Pulmonary artery endothelial cell (primary cell): ENCODE data around the gene OFD1. TPM values are rescaled to one million over a fixed set of nuclear protein-coding genes. Genes with fewer than 3 reads are reported as not detected.
A peak's percentile ranks its signal among the peaks of the same experiment; 100 is the strongest.

Experiments used
- DNase-seq: peaks from one replicate; pipeline ENCODE4 v3.0.0-alpha.2; 2011; ENCODE audit warnings: low read depth, low spot score
- total RNA-seq: library from RNA; depleted of rRNA; stranded (reverse); fragments of >200 nt; gene quantifications from 2 replicates; pipeline ENCODE4 v1.2.3, GENCODE V29; 2014

Gene OFD1
- total RNA-seq, 1 donor from 2014 or later: 6.7 TPM

DNA sequence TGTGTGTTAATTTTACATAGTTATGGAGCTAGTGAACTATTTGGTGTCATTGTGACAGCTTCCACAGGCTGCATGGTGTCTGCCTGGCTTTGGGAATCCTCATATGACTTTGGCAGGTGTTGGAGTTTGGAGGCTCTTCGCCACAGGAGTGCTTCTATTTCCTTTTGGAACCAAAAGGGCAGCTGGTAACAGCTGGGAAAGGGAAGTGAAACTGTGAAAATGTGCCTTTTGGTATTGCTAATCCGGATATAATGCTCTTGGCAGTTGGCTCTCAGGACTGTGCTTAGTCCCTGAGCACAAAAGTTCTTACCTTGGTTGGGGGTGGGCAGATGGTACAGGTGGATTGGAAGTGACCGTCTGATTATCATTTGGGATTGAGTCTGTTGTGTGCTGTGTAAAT is 18.1 kb downstream of the OFD1 start:
- DNase-seq: no peak

DNA sequence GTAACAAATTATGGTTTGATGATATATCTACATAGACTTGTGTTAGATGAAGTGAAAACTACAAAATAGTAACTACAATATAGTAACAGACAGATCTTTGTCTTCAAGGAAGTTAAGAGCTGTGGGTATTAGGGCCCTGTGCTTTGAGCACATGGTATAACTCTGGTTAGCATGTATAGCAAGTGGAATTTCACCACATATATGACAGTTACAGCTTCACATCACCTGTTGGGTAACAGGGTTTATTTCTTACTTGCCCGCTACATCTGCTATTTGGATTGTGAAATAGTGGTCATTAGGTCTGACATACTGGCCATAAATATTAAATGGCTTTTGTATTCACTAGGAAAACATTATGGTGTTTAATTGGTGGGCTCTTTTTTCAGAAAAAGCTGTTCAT is 20.2 kb downstream of the OFD1 start:
- DNase-seq: no peak

DNA sequence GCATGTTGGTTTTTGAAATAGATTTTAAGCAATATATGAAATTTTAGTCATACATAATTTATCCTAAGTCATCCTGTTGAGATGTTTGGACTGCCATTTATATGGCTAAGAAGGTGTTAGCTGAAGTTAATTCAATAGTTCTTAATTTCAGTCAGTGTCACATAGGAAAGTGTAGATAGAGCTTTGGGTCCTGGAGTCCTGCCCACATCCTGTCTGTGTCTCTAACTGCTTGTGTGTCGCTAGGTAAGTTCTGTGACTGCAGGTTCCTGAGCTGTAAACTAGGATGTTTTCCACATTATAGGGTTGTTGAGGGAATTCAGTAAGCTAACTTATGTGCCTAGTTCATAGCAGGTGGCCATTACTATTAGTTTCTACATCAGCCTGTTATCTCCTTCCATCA is 20.7 kb downstream of the OFD1 start:
- DNase-seq: no peak

DNA sequence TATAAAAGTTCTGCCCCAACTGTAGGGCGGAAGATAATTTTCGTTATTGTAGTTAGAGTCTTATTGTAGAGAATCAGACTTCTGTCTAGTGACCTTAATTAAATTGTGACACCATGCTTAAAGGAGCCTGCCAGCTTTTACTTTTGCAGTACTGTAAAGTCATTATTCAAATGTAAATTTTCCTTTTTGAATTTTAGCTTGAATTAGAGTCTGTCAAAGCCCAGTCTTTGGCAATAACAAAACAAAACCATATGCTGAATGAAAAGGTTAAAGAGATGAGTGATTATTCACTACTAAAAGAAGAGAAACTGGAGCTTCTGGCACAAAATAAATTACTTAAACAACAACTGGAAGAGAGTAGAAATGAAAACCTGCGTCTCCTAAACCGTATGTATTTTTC is 21.8 kb downstream of the OFD1 start:
- no peak for DNase-seq

DNA sequence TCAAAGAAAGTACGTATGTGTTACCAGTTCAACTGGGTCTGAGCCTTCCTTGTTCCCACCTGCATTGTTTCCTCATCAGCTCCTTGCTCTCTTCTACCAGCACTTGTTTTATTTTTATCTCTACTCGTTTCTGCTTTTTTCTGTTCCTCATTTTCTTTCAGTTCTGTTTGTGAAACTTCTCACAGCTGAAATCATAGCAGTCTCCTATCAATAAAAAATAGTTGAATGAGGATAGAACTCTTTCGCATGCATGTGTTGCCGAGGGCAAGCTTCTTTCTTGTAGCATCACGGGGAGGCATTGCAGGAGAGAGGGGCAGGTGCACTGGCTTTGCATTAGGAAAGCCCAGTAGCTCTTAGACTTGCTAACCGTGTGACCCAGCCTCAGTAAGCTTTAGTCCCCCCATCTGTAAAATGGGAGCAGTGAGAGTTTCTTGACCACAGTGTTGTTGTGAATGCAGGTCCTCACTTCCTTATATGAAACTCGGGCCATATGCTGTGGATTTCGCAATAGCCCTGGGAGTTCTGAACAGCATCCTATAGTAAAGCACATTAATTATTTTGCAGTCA is 24.7 kb downstream of the OFD1 start:
- DNase-seq: no peak

DNA sequence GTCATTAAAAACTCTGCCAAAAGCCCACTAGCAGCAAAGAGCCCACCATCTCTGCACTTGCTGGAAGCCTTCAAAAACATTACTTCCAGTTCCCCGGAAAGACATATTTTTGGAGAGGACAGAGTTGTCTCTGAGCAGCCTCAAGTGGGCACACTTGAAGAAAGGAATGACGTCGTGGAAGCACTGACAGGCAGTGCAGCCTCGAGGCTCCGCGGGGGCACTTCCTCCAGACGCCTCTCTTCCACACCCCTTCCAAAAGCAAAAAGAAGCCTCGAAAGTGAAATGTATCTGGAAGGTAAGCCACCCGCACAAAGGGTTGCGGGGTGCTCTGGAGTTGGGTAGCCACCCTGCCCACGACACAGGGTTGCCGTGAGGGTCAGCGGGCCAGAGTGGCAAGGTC is 25.9 kb downstream of the OFD1 start:
- no peak for DNase-seq

DNA sequence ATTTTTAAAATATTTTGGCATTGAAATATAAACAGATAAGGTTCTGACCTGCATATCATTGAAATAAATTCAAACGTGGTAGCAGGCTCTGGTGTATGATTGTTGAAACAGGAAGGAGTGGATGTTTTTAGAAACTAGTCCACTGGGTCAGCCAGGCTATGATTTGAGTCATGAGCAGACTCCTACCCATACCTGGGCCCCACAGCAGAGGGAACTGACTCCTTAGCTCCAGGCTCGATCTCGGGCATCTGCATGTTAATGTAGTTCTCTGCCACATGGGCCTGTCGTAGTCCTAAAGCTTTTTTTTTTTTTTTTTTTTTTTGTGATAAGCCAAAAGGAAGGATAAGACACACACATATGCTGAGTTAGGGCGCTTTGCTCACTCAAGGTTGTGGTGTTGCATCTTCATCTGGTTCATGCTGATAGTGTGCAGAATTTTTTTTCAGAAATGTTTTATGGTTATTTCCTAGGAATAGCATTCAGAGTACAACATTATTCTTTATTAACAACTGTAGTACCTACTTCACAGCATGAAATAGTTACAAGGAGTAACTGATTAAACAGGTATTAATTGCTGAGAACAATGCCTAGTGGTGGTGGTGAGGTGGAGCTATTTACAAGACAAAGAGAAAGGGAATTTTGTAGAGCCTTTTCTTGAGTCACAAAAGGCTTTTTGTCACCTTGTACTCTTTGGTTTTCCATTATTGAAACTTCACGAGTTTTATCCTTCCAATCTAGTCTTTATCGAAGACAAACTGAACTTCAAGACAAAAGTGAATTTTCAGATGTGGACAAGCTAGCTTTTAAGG is 27.3 kb downstream of the OFD1 start:
- no peak for DNase-seq

DNA sequence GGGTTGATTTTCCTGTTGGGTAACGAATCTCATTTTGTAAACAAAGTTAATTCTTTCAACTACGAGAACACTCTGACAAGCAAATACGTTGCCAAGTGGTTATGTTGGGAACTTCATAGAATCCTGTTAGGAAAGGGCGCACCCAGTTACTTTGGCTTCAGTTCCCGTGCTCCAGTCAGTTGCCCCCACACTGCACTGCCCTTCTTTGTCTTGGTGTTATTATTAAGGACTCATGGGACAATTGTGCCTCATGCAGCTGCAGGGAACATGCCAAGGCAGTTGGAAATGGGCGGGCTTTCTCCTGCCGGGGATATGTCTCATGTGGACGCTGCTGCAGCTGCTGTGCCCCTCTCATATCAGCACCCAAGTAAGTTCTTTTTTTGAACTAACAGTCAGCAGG is 28.9 kb downstream of the OFD1 start:
- no peak for DNase-seq

DNA sequence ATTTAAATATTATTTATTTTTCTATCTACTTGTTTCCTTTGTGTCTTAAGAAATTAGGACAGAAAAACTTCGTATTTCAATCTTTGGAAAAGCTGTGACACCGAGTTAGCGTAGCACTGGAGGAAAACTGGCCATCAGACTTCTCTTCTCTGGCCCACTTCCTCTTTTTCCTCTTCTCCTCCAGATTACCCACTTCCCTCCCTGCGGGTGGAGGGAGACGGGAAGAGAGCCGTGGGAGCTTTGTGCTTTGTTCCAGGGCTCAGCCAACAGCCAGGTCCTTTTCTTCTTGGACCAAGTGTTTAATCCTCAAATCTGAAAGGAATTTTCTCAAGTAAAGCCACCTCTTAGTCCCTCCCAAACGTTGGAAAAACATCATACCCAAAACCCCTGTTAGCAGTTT is 29.7 kb downstream of the OFD1 start:
- DNase-seq: no peak

DNA sequence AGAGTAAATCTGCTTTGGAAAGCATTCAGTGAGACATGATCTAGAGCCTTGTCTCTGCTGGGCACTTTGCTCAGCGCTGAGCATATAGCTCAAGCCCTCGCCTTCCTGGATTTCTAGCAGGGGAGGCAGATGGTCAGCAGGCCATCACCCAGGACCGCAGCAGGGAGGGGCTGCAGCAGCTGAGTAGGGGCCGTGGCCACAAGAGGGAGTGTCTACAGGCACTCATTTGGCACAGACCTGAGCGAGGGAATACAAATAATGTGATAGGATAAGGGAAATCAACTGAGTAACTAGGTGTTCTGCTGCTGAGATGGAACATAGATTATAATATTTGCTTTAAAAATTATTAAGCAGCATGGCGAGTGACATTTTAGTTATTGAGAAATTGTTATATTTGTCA is 30.2 kb downstream of the OFD1 start:
- DNase-seq: no peak

DNA sequence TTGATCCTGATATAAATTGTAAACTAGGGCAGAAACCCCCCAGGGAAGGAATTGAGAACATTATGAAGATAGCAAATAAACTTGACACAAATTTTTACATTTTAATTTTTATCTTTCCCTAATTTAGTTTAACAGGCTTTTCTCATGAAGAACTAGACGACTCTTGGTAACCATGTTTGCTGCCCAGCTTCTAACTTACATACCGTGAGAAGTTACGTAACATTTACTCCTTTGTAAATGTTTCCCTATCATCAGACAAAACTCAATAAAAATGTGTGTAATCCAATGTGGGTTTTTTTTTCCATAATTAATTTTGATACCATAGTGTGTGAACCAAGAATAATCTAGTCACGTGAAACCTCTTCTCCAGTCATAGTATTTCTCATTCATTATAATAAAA is 34.4 kb downstream of the OFD1 start:
- no peak for DNase-seq

DNA sequence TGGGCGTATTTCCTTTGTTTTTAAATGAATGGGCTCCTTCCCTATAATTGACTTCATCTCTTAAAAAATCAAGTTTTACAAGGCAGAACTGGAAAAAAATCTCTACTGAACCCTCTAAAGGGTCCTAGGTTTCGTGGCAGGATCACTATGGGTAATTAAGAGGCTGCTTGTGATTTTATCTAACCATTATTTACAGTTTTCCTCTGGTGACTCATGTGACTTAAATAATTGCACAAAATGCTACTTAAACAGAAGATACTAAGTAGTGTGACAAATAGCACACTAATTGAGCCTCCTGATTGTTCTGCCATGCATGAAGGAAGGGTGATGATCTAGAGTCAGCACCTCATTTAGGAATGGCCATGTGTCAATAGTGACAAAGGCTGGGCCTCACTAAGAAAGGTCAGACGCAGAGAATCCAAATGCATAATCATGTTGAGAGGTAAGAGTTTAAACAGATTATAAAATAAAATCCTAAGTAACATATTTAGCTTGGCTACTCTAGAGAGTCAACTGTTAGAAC is 35.5 kb downstream of the OFD1 start:
- no peak for DNase-seq

DNA sequence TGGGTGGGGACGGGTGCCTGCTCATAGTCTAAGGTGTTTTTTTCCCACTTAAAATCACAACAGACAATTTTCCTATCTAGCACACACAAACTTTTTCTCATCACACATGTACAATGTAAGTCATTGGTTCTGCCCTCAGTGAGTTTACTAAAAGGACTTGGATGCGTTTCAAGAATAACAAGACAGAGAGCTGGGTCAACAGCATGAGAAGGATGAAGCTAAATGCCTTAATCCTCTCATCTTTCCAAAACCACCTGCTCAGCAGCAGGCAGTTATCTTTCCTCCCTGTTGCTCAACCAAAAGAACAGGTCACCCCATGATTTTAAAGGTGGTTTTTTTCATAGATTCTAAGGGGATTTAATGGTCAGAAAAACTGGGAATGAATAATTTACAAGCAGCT is 40.1 kb downstream of the OFD1 start:
- no peak for DNase-seq

DNA sequence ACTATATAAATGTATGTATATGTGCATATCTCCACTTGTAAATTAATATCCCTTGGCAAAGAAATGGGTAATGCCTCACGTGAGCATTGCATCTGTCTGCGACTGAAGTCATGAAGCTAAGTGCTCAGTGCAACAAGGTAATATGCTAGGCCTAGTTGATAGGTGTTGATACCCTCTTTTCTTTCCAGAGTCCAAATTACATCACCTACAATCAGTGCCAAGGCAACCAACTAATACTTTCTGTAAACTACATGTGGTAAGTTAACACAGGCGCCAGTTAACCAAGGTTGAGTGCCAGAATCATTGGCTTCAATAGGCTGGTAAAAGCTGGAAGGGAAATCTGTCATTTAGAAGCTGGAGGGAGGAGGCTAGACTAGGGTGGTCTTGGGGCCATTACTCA is 41.3 kb downstream of the OFD1 start:
- DNase-seq: no peak

DNA sequence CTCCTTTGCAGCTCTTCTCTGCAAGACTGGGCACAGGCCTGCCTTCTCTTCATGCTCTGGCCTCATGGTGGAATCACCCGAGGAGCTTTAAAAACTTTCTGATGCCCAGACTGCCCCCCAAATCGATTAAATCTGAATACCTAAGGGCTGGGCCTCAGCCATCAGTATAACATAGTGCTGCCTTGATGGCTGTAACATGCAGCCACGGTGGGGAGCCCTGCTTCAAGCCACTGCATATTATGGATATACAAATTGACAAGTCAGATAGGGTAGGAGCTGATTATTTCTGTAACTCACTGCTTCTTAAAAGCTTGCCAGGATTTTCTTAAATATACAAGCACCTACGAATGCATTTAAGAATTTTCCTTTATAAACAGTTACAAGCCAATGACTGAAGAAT is 41.8 kb downstream of the OFD1 start:
- no peak for DNase-seq

DNA sequence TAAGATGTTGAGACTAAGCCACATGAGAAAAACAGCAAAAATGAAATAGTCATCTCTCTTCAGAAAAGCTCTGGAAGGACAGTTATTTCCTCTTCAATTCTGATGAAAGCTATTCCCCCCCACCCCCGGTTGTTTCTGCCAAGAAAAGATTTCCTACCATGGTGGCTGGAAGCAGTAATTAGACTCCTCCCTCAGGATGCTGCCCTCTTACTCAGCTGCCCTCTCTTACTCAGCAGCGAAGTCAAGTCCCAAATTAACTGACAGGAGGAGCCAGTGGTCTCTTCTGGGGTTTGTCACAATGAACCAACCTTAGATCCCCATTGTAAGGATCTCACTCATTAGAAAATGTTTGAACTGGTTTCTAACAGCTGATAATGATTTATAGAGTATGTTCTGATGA is 44.4 kb downstream of the OFD1 start:
- peak; percentile 20 for DNase-seq

DNA sequence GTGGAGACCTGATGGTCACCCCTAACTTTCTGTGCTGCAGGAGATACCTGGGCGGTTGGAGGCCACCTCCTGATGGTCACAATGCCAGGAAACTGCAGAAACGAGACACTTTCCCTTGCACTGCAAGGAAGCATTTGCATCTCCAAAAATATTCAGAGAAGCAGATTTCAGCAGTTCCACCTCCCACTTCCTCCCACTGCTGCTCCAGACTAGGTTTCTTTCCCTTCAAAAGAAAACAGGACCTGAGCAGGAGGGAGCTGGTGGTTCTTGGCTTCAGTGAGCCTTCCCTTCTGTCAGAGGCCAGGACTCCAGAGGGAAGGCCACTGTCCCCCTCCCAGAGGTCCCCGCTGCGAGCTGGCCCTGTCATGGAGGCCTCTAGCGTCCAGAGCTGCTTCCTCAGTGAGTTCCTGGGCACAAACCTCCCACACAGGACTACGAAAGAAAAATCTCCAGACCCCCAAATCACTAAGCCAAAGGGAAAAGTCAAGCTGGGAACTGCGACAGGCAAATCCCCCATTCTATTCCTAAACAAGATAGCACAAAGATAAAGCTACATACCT is 46.4 kb downstream of the OFD1 start:
- DNase-seq: no peak

DNA sequence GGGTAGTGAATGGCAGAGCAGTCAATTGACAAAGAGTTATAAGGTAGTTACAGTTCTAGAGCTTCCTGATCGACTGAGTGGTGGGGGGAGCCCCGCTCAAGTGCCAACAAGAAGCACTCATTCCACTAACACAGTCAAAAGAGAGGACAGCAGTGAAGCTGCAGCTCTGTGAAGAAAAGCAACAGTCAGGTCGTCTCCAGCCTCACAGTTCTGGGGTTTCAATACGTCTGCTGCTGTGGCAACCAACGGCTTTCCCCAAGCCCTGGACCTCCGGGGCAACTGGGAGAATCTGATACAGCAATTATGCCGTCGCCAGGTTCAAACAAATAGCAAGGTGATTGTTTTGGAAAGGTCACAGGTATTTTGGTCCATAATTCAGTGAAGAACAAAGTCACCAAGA is 51.5 kb downstream of the OFD1 start:
- no peak for DNase-seq

DNA sequence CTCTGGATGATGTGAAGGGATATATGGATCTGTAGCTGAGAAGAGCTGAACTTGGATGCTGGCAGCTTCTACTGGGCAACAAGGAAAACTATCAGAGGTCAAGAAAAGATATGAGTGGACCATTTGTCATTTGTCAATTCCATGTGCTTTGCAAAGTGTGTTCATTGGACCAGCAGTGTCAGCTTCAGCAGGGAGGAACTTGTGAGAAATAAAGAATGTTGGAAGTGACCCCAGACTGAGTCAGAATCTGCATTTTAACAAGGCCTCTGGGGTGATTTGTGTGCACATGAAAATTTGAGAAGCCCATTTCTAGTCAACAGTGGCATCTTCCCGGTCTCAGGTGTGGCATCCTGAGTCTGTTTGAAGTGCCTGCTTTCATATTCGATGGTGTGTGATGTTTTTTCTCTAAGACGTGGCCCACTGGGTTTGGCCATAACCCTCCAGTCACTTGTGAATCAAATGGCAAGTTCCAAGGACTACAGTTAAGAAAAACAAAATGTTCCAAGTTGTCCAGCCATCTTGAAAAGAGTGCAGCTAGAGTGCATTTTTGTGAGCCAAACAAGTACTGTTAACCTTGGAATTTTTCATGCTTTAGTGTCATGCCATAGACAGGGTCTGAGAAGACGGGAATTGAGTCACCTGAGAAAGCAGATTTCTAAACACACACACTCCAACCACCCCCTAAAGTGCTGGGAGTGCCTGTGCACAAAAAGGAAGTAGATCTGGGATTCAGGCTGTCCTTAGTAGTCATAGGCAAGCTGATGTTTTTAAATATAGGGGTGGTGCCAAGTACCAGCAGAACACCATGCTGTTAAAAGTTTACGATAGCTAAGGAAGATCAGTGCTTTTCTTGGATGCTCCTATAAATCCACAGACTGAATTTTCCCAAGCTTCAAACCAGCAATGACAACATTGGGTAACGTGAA is 55.9 kb downstream of the OFD1 start:
- DNase-seq: no peak

DNA sequence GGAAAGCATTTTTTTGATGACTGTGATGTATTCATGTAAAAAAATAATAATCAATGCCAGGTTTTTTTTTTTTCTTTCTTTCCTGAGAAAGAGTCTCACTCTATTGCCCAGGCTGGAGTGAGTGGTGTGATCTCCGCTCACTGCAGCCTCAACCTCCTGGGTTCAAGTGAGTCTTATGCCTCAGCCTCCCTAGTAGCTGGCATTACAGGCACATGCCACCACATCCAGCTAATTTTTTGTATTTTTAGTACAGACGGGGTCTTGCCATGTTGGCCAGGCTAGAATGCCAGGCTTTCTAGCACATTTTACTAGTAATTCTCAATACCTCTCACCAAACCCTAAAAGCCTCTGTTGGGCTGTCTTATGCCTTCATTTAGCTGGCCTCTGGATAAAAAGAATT is 56.6 kb downstream of the OFD1 start:
- no peak for DNase-seq

DNA sequence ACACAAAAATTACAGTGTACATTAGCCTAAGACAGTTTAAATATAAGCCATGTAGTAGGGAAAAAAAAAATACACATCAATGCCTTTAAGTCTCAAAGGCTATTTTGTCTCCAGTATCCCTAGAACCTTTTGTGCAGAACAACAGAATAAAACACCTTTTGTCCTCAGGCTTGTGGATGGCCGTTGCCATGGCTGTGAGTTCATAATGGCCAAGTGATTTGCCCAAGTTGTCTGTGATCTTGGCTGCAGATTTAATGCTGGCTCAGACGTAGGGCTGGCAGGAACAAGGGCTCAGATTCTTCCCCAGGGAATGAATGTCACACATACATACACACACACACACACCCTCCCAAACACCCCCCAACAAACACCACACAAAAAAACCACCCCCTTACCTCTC is 57.0 kb downstream of the OFD1 start:
- no peak for DNase-seq

DNA sequence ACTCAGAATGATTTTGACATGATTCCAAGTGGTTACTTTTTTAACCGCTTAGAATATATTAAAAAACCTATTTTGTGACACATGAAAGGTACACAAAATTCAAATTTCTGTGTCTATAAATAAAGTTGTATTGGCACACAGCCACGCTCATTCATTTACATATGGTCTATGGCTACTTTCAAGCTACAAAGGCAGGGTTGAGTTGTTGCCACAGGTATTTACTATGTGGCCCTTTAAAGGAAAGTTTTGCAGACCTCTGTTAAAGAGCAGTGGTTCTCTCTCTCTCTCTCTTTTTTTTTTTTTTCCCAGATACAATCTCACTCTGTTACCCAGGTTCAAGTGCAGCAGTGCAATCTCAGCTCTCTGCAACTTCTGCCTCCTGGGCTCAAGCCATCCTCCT is 59.3 kb downstream of the OFD1 start:
- no peak for DNase-seq
